T-helper 1 cell treated with Interleukin-12 subunit alpha and Interleukin-12 subunit beta and Interleukin-4 antibody, amounts not matched to agents 30 μg/mL and 1 μg/mL, for 36 hours (primary cell): ENCODE data around the gene ADGRG3.

ENCODE experiments used
- H3K27ac Mint-ChIP-seq: one replicate; pipeline ENCODE4 v1.8.0; 2021; ENCODE audit warnings: mild to moderate bottlenecking, mixed read lengths
- H3K27me3 Mint-ChIP-seq: one replicate; pipeline ENCODE4 v1.8.0; 2021; ENCODE audit warnings: low read depth, mixed read lengths
- H3K36me3 Mint-ChIP-seq: one replicate; pipeline ENCODE4 v1.8.0; 2021; ENCODE audit warnings: low read depth, mixed read lengths
- H3K4me1 Mint-ChIP-seq: one replicate; pipeline ENCODE4 v1.8.0; 2021; ENCODE audit warnings: low read depth, mixed read lengths
- H3K4me3 Mint-ChIP-seq: one replicate; pipeline ENCODE4 v1.8.0; 2021; ENCODE audit warnings: mild to moderate bottlenecking, moderate library complexity, mixed read lengths
- H3K9me3 Mint-ChIP-seq: one replicate; pipeline ENCODE4 v1.8.0; 2021; ENCODE audit warnings: mixed read lengths

ADGRG3 gene

DNA sequence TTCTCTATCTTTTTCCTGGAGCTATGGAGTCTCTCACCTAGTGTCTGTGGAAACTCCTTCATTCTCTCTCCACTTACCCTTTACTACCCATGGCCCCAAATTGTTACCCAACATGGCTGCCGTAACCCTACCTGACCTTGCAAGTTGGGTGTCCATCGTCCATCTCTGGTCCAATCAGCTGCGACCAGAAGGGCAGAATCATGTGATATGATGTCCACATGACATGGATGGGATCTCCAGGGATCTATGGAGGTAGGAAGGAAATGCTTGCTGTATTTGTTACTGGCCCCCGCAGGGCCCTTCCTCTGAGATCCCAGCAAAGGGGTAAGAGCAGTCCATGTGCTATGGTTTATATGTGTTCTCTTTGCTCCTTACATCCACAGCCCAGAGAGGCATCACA is 18.5 kb downstream of the ADGRG3 start:
- Mint-ChIP-seq H3K4me3 (no peak overlapping the region), H3K27ac (no peak overlapping the region), H3K4me1 (peaks cover 18% of the 10 kb centered on the region)

DNA sequence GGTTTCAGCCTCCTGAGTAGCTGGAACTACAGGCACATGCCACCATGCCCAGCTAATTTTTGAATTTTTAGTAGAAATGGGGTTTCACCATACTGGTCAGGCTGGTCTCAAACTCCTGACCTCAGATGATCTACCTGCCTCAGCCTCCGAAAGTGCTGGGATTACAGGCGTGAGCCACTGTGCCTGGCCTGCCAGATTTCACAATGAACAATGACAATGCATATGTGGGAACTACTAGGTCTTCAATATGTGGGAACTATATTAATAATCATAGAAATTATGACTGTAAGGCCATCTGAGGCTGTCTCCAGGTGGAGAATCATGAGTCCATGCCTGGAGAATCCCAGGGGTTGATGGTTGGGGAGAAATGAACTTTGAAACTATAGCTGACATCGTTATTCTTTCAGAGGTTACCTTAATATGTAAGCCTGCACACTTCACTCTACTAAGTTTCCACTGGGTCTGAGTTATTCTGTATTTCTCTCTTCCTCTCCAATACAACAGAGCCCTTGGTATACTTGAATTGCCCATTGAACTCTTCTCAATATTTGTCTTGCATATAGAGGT is 19.3 kb downstream of the ADGRG3 start:
- Mint-ChIP-seq H3K4me3 (no peak overlapping the region), H3K27ac (no peak overlapping the region), H3K9me3 (no peaks in the 10 kb centered on the region), H3K27me3 (peaks cover 3% of the 10 kb centered on the region), H3K36me3 (no peaks in the 10 kb centered on the region), H3K4me1 (peaks cover 18% of the 10 kb centered on the region)

More for the DNA sequence above, 18.5 kb downstream of the ADGRG3 start:
- Mint-ChIP-seq H3K36me3 (no peaks in the 10 kb centered on the region), H3K27me3 (no peaks in the 10 kb centered on the region), H3K9me3 (no peaks in the 10 kb centered on the region)

DNA sequence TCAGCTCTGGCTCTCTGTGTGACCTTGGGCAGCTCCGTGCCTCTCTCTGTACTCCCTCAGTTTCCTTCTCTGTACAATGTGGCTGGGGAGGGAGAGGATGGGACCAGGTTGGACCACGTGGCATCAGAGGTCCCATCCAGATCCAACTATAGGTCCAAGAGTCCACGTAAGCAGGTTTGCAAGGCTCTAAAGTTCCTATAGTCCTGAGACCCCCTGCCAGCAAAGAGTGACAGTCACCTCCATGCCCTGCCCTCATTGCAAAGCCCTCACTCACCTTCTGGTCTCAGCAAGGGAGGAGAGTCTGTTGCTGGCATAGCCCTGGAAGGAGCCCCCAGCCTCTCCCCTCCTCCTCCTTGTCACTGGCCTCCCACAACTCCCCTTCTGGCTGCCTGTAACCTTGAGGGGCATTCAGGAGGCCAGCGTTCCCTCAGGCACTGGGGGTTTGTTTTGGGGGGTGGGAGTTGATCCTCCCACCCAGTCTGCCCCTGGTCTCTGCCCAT is 20.4 kb downstream of the ADGRG3 start:
- H3K4me3 Mint-ChIP-seq: no peak overlapping the region
- H3K27ac Mint-ChIP-seq: peak overlapping the region; percentile 95
- peaks cover 18% of the 10 kb centered on the region for H3K4me1 Mint-ChIP-seq
- no peaks in the 10 kb centered on the region for H3K9me3 Mint-ChIP-seq
- peaks cover 6% of the 10 kb centered on the region for H3K27me3 Mint-ChIP-seq
- H3K36me3 Mint-ChIP-seq: no peaks in the 10 kb centered on the region

DNA sequence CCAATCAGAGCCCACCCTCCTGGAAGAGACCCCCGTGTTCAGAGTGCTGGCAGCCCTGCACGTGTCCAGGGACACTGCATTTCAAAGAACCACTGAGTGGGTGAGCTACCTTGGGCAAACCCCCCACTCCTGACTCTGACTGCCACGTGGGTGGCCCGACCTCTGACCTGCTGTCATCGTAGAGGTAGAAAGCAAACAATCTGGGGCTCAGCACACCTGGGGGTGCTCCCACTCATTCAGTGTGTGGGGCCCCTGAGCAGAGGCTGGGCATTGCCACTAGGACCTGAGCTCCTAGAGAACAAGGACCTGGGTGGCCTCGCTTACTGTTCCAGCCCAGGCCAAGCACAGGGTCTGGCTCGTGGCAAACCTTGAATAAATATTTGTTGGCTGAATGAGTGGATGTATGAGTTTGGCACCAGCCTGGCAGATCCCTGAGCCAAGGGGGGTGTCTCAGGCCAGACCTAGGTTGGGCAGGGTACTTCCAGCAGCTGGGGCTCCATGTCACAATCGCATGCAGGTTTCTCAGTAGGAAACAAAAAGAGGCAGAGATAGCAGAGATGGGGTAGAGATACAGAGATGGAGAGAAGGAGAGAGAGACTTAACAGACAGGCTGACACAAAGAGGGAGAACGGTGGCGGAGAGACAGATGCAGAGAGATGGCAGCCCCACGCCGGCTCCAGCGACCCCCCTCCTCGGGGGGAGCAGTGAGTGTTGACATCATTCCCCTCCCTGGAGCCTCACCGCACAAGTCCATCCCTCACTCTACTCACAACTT is 21.1 kb downstream of the ADGRG3 start:
- H3K4me1 Mint-ChIP-seq: peaks cover 20% of the 10 kb centered on the region
- H3K27me3 Mint-ChIP-seq: peaks cover 6% of the 10 kb centered on the region
- H3K36me3 Mint-ChIP-seq: no peaks in the 10 kb centered on the region
- H3K4me3 Mint-ChIP-seq: peak overlapping the region; percentile 76
- H3K9me3 Mint-ChIP-seq: no peaks in the 10 kb centered on the region
- H3K27ac Mint-ChIP-seq: peak overlapping the region; percentile 95

DNA sequence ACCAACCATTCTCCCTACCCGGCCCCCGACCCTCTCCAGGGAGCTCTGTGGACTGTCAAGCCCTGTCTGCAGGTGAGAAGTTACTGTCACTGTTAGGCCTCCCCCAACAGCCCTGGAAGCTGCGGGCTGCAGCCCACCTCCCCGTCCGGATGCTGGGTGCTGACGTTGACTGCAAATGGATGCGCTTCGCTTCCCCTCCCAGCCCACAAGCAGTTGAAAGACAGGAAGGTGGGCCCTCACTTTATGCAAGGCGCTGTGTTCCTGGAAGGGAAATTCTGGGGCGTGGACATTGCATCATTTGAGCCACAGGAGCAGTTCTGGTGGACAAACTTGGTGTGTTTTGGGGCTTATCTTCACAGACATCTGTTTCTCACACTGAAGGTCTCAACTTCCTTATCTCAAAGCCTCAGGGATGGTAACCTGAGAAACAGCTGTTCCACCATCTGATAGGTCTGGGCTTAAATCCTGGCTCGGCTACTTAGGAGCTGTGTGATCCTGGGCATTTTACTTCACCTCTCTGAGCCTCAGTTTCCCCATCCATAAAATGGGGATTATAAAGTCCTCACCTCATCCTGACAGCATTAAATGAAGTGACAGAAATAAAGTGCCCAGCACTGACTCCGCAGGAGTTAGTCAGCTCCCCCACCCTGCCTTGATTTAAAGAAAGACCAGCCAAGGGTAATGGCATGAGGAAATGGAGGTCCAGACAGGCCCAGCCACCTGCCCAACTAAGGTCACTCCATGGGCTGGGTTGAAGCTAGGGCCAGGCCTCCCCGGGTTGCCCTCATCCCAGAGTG is 21.9 kb downstream of the ADGRG3 start:
- Mint-ChIP-seq H3K9me3 (no peaks in the 10 kb centered on the region), H3K4me3 (peak overlapping the region; percentile 45), H3K36me3 (no peaks in the 10 kb centered on the region), H3K4me1 (peaks cover 25% of the 10 kb centered on the region), H3K27me3 (peaks cover 6% of the 10 kb centered on the region), H3K27ac (peak overlapping the region; percentile 95)

DNA sequence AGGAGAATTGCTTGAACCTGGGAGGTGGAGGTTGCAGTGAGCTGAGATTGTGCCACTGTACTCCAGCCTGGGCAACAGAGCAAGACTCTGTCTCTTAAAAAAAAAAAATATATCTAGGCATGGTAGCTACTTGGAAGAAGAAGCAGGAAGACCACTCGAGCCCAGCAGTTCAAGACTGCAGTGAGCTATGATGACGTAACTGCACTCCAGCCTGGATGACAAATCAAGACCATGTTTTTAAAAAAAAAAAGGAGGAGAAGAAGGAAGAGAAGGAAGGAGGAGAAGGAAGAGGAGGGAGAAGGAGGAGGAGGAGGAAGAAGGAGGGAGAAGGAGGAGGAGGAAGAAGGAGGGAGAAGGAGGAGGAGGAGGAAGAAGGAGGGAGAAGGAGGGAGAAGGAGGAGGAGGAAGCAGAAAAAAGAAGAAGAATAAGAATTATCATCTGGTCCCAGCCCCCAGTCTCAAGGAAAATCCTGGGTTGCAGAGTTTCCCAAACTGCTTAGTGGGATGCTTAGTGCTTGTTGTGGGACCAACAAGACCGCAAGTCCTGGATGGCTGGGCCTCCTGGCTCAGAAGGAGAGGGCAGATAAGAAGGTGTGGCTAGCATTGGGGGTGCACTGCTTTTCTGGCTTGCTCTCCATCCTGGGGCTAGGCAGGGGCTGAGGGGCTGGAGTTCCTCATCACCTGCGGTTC is 22.8 kb downstream of the ADGRG3 start:
- Mint-ChIP-seq H3K36me3 (no peaks in the 10 kb centered on the region), H3K9me3 (no peaks in the 10 kb centered on the region), H3K27me3 (peaks cover 6% of the 10 kb centered on the region), H3K4me3 (no peak overlapping the region), H3K4me1 (peaks cover 29% of the 10 kb centered on the region), H3K27ac (peak overlapping the region; percentile 53)

DNA sequence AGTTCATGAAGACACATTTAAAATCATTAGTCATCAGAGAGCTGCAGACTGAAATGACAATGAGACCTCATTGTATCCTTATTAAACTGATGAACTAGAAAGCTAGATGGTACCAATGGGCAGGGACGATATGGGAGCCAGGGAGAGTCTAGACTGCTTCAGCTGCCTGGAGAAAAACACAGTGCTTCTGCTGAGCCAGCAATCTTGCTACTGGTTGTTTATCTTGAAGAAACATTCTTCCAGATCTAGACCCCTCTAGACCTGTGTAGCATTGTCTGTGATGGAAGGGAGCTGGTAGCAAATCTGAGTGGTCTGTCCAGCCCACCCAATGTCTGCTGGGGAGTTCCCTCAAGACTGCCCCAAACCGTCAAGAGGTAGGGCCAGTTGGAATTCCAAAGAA is 24.5 kb downstream of the ADGRG3 start:
- H3K27ac Mint-ChIP-seq: no peak overlapping the region
- H3K36me3 Mint-ChIP-seq: no peaks in the 10 kb centered on the region
- no peak overlapping the region for H3K4me3 Mint-ChIP-seq
- H3K9me3 Mint-ChIP-seq: no peaks in the 10 kb centered on the region
- peaks cover 6% of the 10 kb centered on the region for H3K27me3 Mint-ChIP-seq
- H3K4me1 Mint-ChIP-seq: peaks cover 29% of the 10 kb centered on the region

DNA sequence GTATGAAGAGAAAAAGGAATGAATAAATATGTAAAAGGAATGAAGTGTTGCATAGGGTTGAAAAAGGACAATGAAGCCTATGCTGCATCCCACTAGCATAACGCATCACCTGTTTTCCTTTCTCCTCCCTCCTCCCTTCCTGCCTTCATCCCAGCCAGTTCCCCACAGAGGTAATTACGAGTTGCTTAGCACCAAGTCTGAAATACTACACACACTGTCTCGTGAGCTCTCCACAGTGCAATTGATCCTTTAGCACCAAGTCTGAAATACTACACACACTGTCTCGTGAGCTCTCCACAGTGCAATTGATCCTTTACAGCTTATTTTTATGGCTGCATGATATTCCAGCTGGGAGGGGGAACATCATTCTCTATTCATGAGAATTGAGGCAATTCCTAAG is 25.4 kb downstream of the ADGRG3 start:
- no peak overlapping the region for H3K4me3 Mint-ChIP-seq
- no peak overlapping the region for H3K27ac Mint-ChIP-seq
- peaks cover 6% of the 10 kb centered on the region for H3K27me3 Mint-ChIP-seq
- H3K9me3 Mint-ChIP-seq: no peaks in the 10 kb centered on the region
- peaks cover 29% of the 10 kb centered on the region for H3K4me1 Mint-ChIP-seq
- H3K36me3 Mint-ChIP-seq: no peaks in the 10 kb centered on the region

DNA sequence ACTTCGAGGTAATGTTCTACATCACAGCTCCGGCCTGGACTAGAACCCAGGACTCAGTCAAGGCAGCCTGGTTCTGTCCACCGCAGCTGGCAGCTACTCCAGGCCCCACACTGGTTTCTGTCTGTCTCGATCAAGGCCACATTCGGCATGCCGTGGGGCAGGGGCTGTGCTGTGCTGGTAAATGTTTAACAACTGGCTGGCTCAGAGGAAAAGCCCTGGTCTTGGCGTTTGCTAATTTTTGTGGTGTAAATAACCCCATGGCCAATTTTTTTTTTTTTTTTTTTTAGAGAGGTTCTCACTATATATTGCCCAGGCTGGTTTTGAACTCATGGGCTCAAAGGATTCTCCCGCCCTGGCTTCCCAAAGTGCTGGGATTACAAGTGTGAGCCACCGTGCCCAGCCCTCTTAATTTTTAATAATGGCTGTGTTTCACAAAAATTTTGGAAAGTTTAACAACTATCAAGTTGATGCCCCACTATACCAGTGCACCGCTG is 26.2 kb downstream of the ADGRG3 start:
- Mint-ChIP-seq H3K27ac (no peak overlapping the region), H3K4me3 (no peak overlapping the region), H3K27me3 (peaks cover 6% of the 10 kb centered on the region), H3K4me1 (peaks cover 25% of the 10 kb centered on the region), H3K36me3 (no peaks in the 10 kb centered on the region), H3K9me3 (no peaks in the 10 kb centered on the region)

DNA sequence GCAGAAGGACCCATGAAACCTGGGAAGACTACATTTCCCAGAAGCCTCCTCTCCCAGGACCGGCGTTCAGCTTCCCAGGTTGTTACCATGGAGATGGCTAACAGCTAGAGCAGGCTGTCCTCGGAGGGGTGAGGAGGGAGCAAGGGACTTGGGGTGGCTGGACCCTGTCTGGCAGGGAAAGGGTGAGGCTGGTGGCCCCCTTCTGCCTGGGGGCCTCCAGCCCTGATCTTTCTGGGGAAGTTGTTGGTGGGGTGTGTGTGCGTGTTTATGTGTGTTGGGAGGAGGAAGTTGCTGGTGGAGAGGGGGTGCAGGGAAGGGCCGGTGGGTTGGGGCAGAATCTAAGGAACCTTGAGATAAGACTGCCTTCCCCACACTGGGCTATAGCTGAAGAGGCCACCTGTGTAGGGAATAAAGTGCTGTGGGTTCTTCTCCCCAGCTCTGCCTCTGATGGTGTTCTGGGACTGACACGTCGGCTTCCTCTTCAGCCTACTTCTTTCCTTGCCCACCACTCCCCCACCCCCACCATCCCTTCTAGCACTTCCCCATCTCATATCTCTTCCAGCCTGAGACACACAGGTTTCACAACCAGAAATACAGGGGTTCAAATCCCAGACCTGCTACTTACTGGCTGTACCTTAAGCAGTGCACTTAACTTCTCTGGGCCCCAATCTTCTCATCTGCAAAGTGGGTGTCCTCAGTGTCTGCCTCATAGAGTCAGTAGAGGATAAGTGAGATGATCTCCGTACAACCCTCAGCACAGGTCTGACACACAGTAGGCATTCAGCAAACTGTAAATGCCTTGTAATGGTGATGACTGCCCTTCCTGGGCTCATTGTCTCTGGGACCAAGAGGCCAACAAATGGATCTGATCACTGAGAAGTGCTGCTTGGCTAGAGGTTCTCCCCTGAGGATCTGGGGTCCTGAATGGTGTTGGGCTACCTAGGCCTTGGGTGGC is 26.9 kb downstream of the ADGRG3 start, which contains the start of gene DRC7:
Gene DRC7, plus strand, starts transcription at position 82 of the 955 bp plus-strand sequence. CDS start 3,144 bp downstream, outside the sequence.
- peaks cover 6% of the 10 kb centered on the region for H3K27me3 Mint-ChIP-seq
- peaks cover 18% of the 10 kb centered on the region for H3K4me1 Mint-ChIP-seq
- no peaks in the 10 kb centered on the region for H3K9me3 Mint-ChIP-seq
- H3K36me3 Mint-ChIP-seq: no peaks in the 10 kb centered on the region
- peak within 1 kb of the TSS; percentile 5 for H3K4me3 Mint-ChIP-seq
- peak within 1 kb of the TSS; percentile 22 for H3K27ac Mint-ChIP-seq

DNA sequence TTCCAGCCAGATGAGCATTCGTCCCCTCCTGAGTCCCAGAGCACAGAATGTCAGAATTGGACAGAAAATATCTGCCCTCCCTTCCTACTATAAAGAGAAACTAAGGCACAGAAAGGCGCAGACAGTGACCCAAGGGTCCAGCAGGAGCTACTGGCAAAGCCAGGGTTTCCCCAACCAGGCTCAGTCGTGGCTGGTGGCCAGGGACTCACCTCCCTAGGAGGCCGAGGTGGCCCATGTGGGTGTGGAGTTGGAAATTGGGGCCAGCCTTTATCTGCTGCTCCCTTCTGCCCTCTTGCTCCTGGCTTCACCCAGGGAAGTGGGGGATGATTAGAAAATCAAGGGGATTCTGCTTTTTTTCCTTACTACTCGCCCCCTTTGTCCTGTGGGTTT is 27.6 kb downstream of the ADGRG3 start:
- H3K4me3 Mint-ChIP-seq: no peak overlapping the region
- H3K27ac Mint-ChIP-seq: no peak overlapping the region
- no peaks in the 10 kb centered on the region for H3K9me3 Mint-ChIP-seq
- peaks cover 13% of the 10 kb centered on the region for H3K4me1 Mint-ChIP-seq
- H3K36me3 Mint-ChIP-seq: no peaks in the 10 kb centered on the region
- H3K27me3 Mint-ChIP-seq: peaks cover 6% of the 10 kb centered on the region

DNA sequence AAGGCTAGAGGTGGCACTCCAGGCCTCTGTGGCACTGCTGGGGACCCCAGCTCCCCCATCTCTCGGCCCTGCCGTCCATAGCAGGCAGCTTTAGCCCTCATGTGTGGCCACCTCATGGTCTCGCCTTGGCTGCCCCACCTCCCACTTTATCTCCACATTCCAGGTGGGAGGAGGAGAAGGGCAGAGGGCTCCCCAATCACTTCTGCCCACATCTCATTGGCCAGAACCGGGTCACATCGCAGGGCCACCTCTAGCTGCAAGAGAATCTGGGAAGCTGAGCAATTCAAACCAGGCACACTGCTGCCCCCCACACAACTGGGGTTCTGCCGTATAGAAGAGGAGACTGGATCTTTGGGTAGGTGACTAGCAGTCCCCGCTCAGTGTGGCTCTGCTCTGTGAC is 28.1 kb downstream of the ADGRG3 start:
- no peak overlapping the region for H3K27ac Mint-ChIP-seq
- peaks cover 6% of the 10 kb centered on the region for H3K27me3 Mint-ChIP-seq
- H3K36me3 Mint-ChIP-seq: no peaks in the 10 kb centered on the region
- peaks cover 11% of the 10 kb centered on the region for H3K4me1 Mint-ChIP-seq
- H3K4me3 Mint-ChIP-seq: no peak overlapping the region
- H3K9me3 Mint-ChIP-seq: no peaks in the 10 kb centered on the region

DNA sequence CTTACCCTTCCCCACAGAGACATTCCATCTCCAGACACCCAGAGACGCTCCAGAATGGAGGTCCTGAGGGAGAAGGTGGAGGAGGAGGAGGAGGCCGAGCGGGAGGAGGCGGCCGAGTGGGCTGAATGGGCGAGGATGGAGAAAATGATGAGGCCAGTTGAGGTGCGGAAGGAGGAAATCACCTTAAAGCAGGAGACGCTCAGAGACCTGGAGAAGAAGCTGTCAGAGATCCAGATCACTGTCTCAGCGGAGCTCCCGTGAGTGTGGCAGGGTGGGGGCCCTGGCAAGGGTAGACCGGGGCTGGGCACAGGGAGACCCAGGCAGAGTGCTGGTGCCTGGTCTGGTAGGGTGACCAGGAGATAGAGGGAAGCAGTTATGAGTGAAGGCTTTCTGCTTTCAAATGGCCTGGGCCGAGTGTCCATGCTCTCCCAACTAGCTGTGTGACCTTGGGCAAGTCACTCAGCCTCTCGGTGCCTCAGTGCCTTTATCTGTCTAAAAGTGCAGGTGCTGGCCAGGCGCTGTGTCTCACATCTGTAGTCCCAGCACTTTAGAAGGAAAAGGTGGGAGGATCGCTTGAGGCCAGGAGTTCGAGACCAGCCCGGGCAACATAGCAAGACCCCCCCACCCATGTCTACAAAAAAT is 29.9 kb downstream of the ADGRG3 start:
- H3K4me1 Mint-ChIP-seq: peaks cover 11% of the 10 kb centered on the region
- H3K9me3 Mint-ChIP-seq: no peaks in the 10 kb centered on the region
- H3K4me3 Mint-ChIP-seq: no peak overlapping the region
- H3K27me3 Mint-ChIP-seq: no peaks in the 10 kb centered on the region
- no peak overlapping the region for H3K27ac Mint-ChIP-seq
- no peaks in the 10 kb centered on the region for H3K36me3 Mint-ChIP-seq
